AG04450 (cell line): Measurements from ENCODE around the gene ERLIN1. TPM values are rescaled to one million over a fixed set of nuclear protein-coding genes. Genes with fewer than 3 reads are reported as not detected.

ENCODE experiments used
- CTCF ChIA-PET: fragments of 300-600, 350-600 bp; formaldehyde crosslinking; extraction: SDS; loops from one replicate; lab custom pipeline; 2022; ENCODE audit warnings: antibody characterized with exemption, inconsistent platforms; lab: Charles Lee
- POLR2A ChIA-PET: fragments of 350-600 bp; formaldehyde crosslinking; extraction: SDS; loops from one replicate; lab custom pipeline; 2021; ENCODE audit warnings: antibody characterized with exemption, inconsistent platforms; lab: Yijun Ruan, JAX
- DNase-seq: peaks from one replicate; pipeline ENCODE4 v3.0.0-alpha.2; 2011; ENCODE audit warnings: low read depth, low spot score
- H3K27ac ChIP-seq: one replicate; pipeline ENCODE4 v1.5.1; 2012; ENCODE audit warnings: low read depth, low read length, control low read depth
- H3K27me3 ChIP-seq: one replicate; pipeline ENCODE4 v1.6.0; 2012; ENCODE audit warnings: low read length; ENCODE audit not compliant: control insufficient read depth, insufficient read depth
- H3K4me3 ChIP-seq: 2 replicates; pipeline ENCODE4 v1.5.1; 2011; ENCODE audit warnings: mild to moderate bottlenecking, low read depth, low read length, control low read depth
- H3K9me3 ChIP-seq: 2 replicates; pipeline ENCODE4 v1.5.1; 2012; ENCODE audit warnings: low read length; ENCODE audit not compliant: control insufficient read depth, insufficient read depth
- CTCF ChIP-seq: IDR thresholded peaks from 2 replicates; pipeline ENCODE4 v1.5.1; 2011; ENCODE audit warnings: low read depth, low read length, control low read depth, inconsistent platforms
- polyA plus RNA-seq: library from polyadenylated mRNA; depleted of rRNA; stranded (reverse); fragments of >200 nt; gene quantifications from 2 replicates; pipeline ENCODE4 v1.2.3, GENCODE V29; 2011

Gene ERLIN1
- polyA plus RNA-seq, 1 experiment = 50.1 TPM

- Histone ChIP-seq H3K27ac (no peak overlapping the region), H3K9me3 (no peaks in the 10 kb centered on the region), H3K4me3 (no peak overlapping the region), H3K27me3 (no peaks in the 10 kb centered on the region)
- no peak for DNase-seq
- ChIA-PET CTCF (interaction anchor here (1.3 kb wide), 1 partner anchor 149 kb away, joined by 3 read pairs; no protein-coding TSS in a partner anchor), POLR2A (no interaction called here)
- TF ChIP-seq CTCF = no peak
Measured at GRCh38 chr10:100194711-100195110, 8.9 kb upstream of the ERLIN1 start.

- CTCF ChIA-PET = no interaction called here
- no peak for DNase-seq
- POLR2A ChIA-PET = no interaction called here
- no peak for TF ChIP-seq CTCF
- no peak overlapping the region for H3K4me3 ChIP-seq
- H3K9me3 ChIP-seq = no peaks in the 10 kb centered on the region
- H3K27ac ChIP-seq = no peak overlapping the region
- no peaks in the 10 kb centered on the region for H3K27me3 ChIP-seq
Measured at GRCh38 chr10:100192350-100192749, 6.5 kb upstream of the ERLIN1 start.

- Histone ChIP-seq H3K27ac (peak overlapping the region; percentile 63), H3K27me3 (no peaks in the 10 kb centered on the region), H3K4me3 (peak overlapping the region; percentile 90), H3K9me3 (no peaks in the 10 kb centered on the region)
- TF ChIP-seq CTCF = no peak
- POLR2A ChIA-PET = interaction anchor here (0.6 kb wide), 1 partner anchor 39 kb away, joined by 3 read pairs; no protein-coding TSS in a partner anchor
- CTCF ChIA-PET = interaction anchor here (0.5 to 1.4 kb wide), 5 partner anchors 41 to 341 kb away, joined by 3 to 5 read pairs (median 3); no protein-coding TSS in a partner anchor
- no peak for DNase-seq
Measured at GRCh38 chr10:100186253-100187212, 704 bp upstream of the ERLIN1 start.

GRCh38 chr10:100184840-100185239 is 989 bp downstream of the ERLIN1 start:
- no peaks in the 10 kb centered on the region for H3K9me3 ChIP-seq
- no peak for DNase-seq
- peak overlapping the region; percentile 90 for H3K4me3 ChIP-seq
- no peak for TF ChIP-seq CTCF
- POLR2A ChIA-PET = no interaction called here
- no peaks in the 10 kb centered on the region for H3K27me3 ChIP-seq
- CTCF ChIA-PET = interaction anchor here (1.2 to 3.4 kb wide), 2 partner anchors 139 to 339 kb away, joined by 5 to 24 read pairs; no protein-coding TSS in a partner anchor
- H3K27ac ChIP-seq = no peak overlapping the region

- POLR2A ChIA-PET = no interaction called here
- Histone ChIP-seq H3K9me3 (no peaks in the 10 kb centered on the region), H3K4me3 (peak overlapping the region; percentile 90), H3K27me3 (no peaks in the 10 kb centered on the region), H3K27ac (no peak overlapping the region)
- no peak for DNase-seq
- CTCF ChIA-PET = interaction anchor here (1.2 to 3.4 kb wide), 2 partner anchors 139 to 339 kb away, joined by 5 to 24 read pairs; no protein-coding TSS in a partner anchor
- no peak for TF ChIP-seq CTCF
Measured at GRCh38 chr10:100184426-100184825, 1.4 kb downstream of the ERLIN1 start.
